Caco-2 (cell line): ENCODE results near the gene RHEX. TPM values are rescaled to one million over a fixed set of nuclear protein-coding genes. Genes with fewer than 3 reads are reported as not detected.

ENCODE experiments used
- BruUV-seq: library from RNA; stranded (reverse); fragments of 400-500 nt; replicated peaks from 2 replicates; lab custom pipeline; 2021; lab: Mats Ljungman, UMichigan
- CTCF ChIA-PET: fragments of 300-600 bp; sonication (Branson Sonifier 250); formaldehyde crosslinking; loops from one replicate; lab custom pipeline; 2022; ENCODE audit warnings: antibody characterized with exemption; lab: Charles Lee
- POLR2A ChIA-PET: fragments of 300-600 bp; sonication (Branson Sonifier 250); formaldehyde crosslinking; loops from one replicate; lab custom pipeline; 2022; ENCODE audit warnings: antibody characterized with exemption; lab: Charles Lee
- DNase-seq, 2 experiments: peaks; one replicate each; pipeline versions ENCODE4 v3.0.0 to v3.0.0-alpha.2; 2020 to 2022
- H3K27me3 ChIP-seq: replicated peaks from 2 replicates; pipeline ENCODE4 v1.6.0; 2011; ENCODE audit warnings: low read length; ENCODE audit not compliant: control insufficient read depth, insufficient read depth
- H3K36me3 ChIP-seq: 2 replicates; pipeline ENCODE4 v1.5.1; 2011; ENCODE audit warnings: low read length; ENCODE audit not compliant: control insufficient read depth, insufficient read depth
- H3K4me1 ChIP-seq: fragments of 250-450 bp; sonication (Bioruptor Pico); 2 replicates; pipeline ENCODE4 v1.5.1; 2020; ENCODE audit warnings: mild to moderate bottlenecking
- H3K4me3 ChIP-seq: 2 replicates; pipeline ENCODE4 v1.5.1; 2011; ENCODE audit warnings: low read depth, mild to moderate bottlenecking, control low read depth, low read length
- H3K9me3 ChIP-seq: fragments of 250-450 bp; sonication (Bioruptor Pico); 2 replicates; pipeline ENCODE4 v1.5.1; 2020; ENCODE audit warnings: mild to moderate bottlenecking, moderate library complexity
- H3K27ac Mint-ChIP-seq: one replicate; pipeline ENCODE4 v1.8.0; 2022; ENCODE audit warnings: mixed read lengths; ENCODE audit not compliant: unreplicated experiment
- H3K27me3 Mint-ChIP-seq: one replicate; pipeline ENCODE4 v1.8.0; 2022; ENCODE audit warnings: mixed read lengths; ENCODE audit not compliant: insufficient read depth, unreplicated experiment
- H3K36me3 Mint-ChIP-seq: one replicate; pipeline ENCODE4 v1.8.0; 2022; ENCODE audit warnings: mild to moderate bottlenecking, mixed read lengths; ENCODE audit not compliant: insufficient read depth, unreplicated experiment
- H3K4me1 Mint-ChIP-seq: one replicate; pipeline ENCODE4 v1.8.0; 2022; ENCODE audit warnings: low read depth, mixed read lengths; ENCODE audit not compliant: unreplicated experiment
- H3K4me3 Mint-ChIP-seq: one replicate; pipeline ENCODE4 v1.8.0; 2022; ENCODE audit warnings: mild to moderate bottlenecking, moderate library complexity, mixed read lengths; ENCODE audit not compliant: unreplicated experiment
- H3K9me3 Mint-ChIP-seq: one replicate; pipeline ENCODE4 v1.8.0; 2022; ENCODE audit warnings: mixed read lengths; ENCODE audit not compliant: unreplicated experiment
- CTCF ChIP-seq, 2 experiments: fragments of 200-600 bp in 1 of 2; IDR thresholded peaks; 1 replicate in 1 of 2; 2 replicates in 1 of 2; pipeline versions ENCODE4 v1.5.1 to v1.8.0; 2011 to 2022; ENCODE audit warnings: antibody characterized with exemption in 1 of 2, control low read depth in 1 of 2, inconsistent platforms in 1 of 2, low read depth in 1 of 2, low read length in 1 of 2, mild to moderate bottlenecking in 1 of 2, moderate library complexity in 1 of 2; ENCODE audit not compliant: insufficient read depth in 1 of 2, severe bottlenecking in 1 of 2, unreplicated experiment in 1 of 2
- intact Hi-C: fragments of 100-400 bp; cut with micrococcal nuclease; formaldehyde crosslinking; loops from one replicate; pipeline ENCODE4 v1.10.0; 2022; ENCODE audit not compliant: unreplicated experiment
- total RNA-seq: library from RNA; stranded (reverse); gene quantifications from 2 replicates; pipeline ENCODE4 v1.2.3, GENCODE V29; 2022

RHEX gene
- total RNA-seq, 1 experiment from 2014 or later, result not detected

DNA sequence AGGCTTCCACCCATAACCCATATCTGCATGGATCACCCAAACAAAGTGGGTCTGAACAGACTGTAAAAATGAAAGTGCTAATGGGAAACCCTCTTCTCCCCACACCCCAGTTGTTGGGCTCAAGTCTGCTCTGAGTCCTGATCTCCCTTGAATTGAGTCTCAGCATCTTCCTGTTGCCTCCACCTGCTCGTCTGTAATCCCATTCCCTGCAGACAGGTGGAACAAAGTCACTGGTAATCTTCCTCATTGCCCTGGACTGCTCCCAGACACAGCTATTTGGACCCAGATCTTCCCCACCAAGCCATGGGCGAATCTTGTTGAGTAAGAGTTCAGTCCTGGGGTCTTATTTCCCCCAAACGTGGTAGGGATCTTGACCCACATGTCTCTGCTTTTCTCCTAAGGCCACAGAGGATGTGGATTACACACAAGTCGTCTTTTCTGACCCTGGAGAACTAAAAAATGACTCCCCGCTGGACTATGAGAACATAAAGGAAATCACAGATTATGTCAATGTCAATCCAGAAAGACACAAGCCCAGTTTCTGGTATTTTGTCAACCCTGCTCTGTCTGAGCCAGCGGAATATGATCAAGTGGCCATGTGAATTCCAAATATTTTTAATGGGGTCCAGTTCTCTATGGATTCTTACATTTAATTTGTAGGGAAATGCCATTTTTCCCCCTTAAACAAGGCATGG is 48.5 kb downstream of the RHEX start:
- DNase-seq, result no peak
- ChIA-PET CTCF (no interaction called here), POLR2A (no interaction called here)
- no peak overlapping the region for H3K27ac Mint-ChIP-seq
- no peaks in the 10 kb centered on the region for H3K9me3 Mint-ChIP-seq
- BruUV-seq, result no TSS peak
- H3K27me3 ChIP-seq, result no peaks in the 10 kb centered on the region; the same call in none of the 2 replicates
- no peaks in the 10 kb centered on the region for H3K4me1 ChIP-seq
- H3K36me3 ChIP-seq, result no peaks in the 10 kb centered on the region
- no peak overlapping the region for H3K4me3 ChIP-seq
- H3K4me1 Mint-ChIP-seq, result no peaks in the 10 kb centered on the region
- H3K27me3 Mint-ChIP-seq, result peaks cover 21% of the 10 kb centered on the region
- no peaks in the 10 kb centered on the region for H3K36me3 Mint-ChIP-seq
- H3K4me3 Mint-ChIP-seq, result no peak overlapping the region
- TF ChIP-seq CTCF (IDR thresholded peaks at IDR 0.05; ENCODE audit: insufficient read depth in 1 of 2, low read depth in 1 of 2, low read length in 1 of 2, severe bottlenecking in 1 of 2, unreplicated experiment in 1 of 2), result peak in 1 of 2 experiments; percentile 10
- intact Hi-C loops, result no loop called here
- H3K9me3 ChIP-seq, result no peaks in the 10 kb centered on the region

DNA sequence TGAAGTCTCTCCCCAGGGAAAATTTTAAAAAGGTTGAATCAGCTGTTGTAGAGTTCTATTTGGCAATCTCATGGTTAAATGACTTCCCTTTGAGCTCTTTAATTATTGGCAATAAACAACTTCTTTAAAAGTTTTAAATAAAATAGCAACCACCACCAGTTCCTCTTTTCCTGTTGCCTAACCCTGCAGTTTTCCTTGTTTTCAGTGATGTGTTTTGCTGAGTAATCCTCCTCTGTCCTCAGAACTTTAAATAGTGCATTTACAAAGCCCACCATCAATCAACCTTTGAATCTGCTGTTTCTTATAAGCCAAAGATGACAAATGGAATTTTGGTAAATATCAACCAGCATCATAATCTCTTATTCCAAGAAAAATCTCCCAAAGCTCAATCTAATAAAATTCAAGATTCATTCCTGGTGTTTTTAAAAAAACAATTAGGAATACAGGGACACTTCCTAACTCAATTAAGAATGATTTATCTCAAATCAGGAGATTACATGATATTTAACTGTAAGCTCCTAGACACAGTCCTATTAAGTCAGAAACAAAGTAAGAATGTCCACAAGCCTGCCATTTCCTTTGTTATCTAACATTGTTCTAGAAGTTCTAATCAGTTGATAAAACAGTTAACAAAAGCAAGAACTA is 49.4 kb downstream of the RHEX start:
- CTCF ChIA-PET, result no interaction called here
- intact Hi-C loops, result no loop called here
- H3K27me3 Mint-ChIP-seq, result peaks cover 18% of the 10 kb centered on the region
- H3K4me1 Mint-ChIP-seq, result no peaks in the 10 kb centered on the region
- no peak for DNase-seq
- no peaks in the 10 kb centered on the region for H3K9me3 ChIP-seq
- TF ChIP-seq CTCF (IDR thresholded peaks at IDR 0.05; ENCODE audit: insufficient read depth in 1 of 2, low read depth in 1 of 2, low read length in 1 of 2, severe bottlenecking in 1 of 2, unreplicated experiment in 1 of 2), result no peak
- H3K9me3 Mint-ChIP-seq, result no peaks in the 10 kb centered on the region
- no TSS peak for BruUV-seq
- no peaks in the 10 kb centered on the region for H3K4me1 ChIP-seq
- no peaks in the 10 kb centered on the region for H3K36me3 ChIP-seq
- H3K4me3 Mint-ChIP-seq, result no peak overlapping the region
- H3K27me3 ChIP-seq, result no peaks in the 10 kb centered on the region; the same call in none of the 2 replicates
- POLR2A ChIA-PET, result no interaction called here
- no peaks in the 10 kb centered on the region for H3K36me3 Mint-ChIP-seq
- no peak overlapping the region for H3K4me3 ChIP-seq
- H3K27ac Mint-ChIP-seq, result no peak overlapping the region

- ChIA-PET CTCF (interaction anchor here (0.8 to 3.6 kb wide), 2 partner anchors 73 to 120 kb away, joined by 3 to 56 read pairs; no protein-coding TSS in a partner anchor), POLR2A (no interaction called here)
- Mint-ChIP-seq H3K27me3 (peaks cover 14% of the 10 kb centered on the region), H3K4me1 (no peaks in the 10 kb centered on the region), H3K36me3 (no peaks in the 10 kb centered on the region), H3K4me3 (no peak overlapping the region), H3K27ac (no peak overlapping the region), H3K9me3 (no peaks in the 10 kb centered on the region)
- no peak for DNase-seq
- H3K4me1 ChIP-seq, result no peaks in the 10 kb centered on the region
- intact Hi-C loops, result no loop called here
- H3K36me3 ChIP-seq, result no peaks in the 10 kb centered on the region
- H3K27me3 ChIP-seq, result no peaks in the 10 kb centered on the region; the same call in 1 of the 2 replicates
- BruUV-seq, result no TSS peak
- H3K4me3 ChIP-seq, result no peak overlapping the region
- no peaks in the 10 kb centered on the region for H3K9me3 ChIP-seq
- no peak for TF ChIP-seq CTCF (IDR thresholded peaks at IDR 0.05; ENCODE audit: insufficient read depth in 1 of 2, low read depth in 1 of 2, low read length in 1 of 2, severe bottlenecking in 1 of 2, unreplicated experiment in 1 of 2)
Observed at GRCh38 chr1:206103979-206104378, 51.0 kb downstream of the RHEX start.
